ENCODE data around the gene TOP3A.

Gene TOP3A

DNA sequence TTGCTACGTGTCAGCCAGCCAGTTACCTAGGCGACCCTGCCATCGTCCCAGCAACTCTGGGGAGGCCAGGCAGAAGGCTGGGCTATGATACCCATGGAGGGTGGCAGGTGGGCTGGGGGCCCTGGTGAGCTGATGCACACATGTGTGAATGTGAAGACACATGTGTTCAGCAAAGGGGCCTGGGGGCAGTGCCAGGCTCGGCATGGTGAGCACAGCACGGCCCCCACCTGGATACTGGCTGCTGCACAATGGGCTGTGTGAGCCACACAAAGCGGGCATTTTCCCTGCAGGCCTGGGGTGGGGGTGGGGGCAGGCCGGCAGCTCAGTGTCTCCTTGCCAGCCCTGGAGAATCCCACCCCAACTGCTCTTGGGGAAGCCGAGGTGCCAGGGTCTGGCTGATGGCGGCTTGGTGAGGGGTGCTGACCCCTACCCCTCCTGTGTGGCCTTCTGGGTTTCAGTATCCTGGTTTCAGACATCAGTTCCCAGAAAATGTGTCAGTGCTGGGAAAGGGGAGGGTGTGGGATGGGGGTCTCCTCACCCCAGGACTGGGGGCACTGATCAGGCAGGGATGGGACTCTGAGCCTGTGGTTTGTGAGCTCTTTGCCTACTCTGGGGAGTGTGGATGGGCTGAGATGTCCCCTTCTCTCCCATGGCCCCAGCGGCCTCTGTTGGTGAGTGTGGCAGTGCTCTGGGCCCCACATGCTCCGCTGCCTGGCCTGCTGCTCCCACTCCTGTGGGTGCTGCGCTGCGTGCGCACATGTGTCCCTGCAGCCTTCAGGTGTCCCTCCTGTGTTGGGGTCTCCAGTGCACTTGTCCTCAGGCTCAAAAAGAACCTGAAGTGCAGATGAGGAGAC is 84.3 kb downstream of the TOP3A start:
- no peak for DNase-seq

DNA sequence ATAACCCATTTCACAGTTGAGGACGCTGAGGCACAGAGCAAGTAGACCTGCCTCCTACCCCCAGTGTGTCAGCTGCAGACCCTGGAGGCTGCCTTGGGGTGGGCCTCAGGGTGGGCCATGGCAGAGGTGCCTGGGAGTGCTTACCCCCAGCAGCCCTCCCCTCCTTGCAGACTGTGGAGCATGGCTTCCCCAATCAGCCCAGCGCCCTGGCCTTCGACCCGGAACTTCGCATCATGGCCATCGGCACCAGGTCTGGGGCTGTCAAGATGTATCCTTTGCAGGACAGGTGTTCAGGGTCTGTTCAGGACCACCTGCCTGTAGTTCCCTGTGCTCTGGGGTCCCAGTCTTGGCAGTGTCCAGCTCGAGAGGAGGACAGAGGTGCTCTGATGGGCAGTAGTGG is 85.0 kb downstream of the TOP3A start:
- DNase-seq = no peak

DNA sequence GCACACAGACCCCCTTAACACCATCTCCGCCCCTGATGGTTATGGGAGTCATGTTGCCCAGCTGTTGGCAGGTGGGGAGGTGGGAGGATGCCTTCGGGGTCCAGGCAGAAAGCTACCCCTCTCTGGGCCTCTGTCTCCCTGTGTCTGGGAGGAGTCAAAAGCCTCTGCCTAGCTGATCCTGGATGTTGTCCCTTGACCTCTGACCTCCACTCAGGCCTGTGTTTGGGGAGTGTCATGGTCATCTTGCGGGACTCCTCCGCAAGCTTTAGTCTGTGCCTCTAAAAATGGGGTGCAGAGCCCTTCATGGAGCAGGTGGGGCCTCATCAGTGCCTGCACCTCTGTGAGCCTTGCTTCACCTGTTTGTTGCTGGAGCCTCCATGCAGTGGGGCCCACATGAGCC is 85.5 kb downstream of the TOP3A start:
- DNase-seq = no peak

DNA sequence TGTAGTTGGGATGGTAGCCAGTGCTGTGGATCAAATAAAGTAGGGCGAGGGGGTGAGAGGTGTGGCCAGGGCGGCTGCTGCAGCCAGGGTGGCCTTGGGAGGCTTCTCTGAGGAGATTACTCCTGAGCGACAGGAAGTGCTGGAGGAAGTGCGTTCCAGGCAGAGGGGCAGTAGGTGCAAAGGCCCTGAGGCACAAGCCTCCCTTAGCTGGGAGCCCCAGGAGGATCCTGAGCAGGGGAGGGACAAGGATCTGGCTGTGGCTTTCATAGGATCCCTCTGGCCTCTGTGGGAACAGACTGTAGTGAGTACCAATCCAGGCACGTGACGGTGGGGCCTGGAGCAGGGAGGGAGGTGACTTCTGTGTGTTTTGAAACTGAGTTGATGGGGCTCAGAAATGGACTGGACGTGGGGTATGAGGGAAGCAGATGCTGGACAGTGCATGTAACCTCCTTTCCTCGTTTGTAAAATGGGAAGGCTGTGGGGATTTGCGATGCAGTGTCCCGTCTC is 86.6 kb downstream of the TOP3A start:
- DNase-seq = no peak

DNA sequence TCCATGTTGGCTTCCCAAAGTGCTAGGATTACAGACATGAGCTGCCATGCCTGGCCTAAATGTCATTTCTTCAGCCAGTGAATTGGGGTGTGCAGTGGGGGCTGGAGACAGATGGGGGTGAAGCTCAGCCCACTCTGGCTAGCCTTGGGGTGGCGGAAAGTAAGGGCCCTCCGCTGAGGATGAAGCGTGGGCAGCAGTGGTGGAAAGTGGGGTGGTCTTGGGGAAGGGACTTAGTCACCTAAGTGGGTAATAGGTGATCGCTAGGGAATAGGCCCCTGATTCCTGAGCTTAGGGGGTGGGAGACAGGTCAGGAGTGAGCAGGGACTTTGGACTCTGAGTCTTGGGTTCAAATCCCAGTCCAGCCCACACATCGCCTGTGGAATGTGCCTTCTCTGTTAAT is 87.2 kb downstream of the TOP3A start:
- no peak for DNase-seq

DNA sequence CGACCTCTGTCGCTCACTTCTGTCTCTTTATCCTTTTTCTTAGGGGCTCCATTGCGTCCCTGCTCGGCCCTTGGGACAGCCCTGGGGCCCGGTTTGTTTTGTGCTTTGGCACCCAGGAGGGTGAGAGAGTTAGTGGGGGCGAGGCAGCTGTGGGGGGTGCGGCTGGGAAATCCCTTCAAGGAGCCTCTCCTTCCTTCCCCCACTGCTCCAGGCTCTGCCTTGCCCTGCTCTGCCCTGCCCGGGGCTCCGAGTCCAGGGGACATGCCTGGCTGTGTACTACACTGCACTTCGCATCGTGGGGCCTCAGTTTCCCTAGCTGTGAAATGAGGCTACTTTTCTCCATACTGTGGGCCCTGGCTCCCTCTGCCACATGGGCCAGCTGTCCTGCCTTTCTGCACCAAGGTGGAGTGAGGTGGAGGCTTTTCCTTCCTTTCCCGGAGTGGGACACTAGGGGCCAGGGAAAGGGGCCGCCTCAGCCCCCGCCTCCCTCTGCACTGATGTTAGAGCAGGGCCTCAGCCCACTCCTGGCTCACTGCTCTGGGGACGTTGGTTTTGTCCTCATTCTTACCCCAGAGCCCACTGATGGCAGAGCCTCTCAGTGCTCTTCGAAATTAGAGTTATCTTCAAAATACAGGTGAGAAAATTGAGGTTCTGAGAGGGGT is 88.4 kb downstream of the TOP3A start:
- DNase-seq = no peak

DNA sequence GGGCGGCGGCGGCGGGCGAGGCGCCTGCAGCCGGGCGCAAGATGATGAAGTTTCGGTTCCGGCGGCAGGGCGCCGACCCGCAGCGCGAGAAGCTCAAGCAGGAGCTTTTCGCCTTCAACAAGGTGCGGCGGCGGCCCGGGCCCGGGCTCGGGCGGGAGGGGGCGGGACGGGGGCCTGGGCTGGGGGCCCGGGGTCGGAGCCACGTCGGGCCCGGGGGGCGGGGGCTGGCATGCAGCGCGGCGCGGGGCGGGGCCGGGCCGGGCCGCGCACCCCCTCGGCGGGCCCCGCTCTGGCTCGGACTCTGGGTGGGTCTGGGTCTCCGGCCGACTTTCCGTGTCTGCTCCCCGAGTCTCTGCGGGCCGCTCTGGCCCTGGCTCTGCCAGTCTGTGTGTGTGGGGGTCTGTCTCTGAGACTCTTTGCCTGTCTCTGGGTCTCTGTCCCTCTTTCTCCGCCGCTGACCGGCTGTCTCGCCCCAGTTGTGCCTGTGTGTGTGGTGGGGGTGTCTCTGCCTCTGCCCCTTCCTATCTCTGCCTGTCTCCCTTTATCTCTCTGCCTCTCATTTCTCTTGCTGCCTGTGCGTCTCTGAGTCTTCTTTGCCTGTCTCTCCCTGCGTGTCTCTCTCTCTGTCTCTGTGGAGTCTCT is 89.0 kb downstream of the TOP3A start:
- peak; percentile 83 for DNase-seq

DNA sequence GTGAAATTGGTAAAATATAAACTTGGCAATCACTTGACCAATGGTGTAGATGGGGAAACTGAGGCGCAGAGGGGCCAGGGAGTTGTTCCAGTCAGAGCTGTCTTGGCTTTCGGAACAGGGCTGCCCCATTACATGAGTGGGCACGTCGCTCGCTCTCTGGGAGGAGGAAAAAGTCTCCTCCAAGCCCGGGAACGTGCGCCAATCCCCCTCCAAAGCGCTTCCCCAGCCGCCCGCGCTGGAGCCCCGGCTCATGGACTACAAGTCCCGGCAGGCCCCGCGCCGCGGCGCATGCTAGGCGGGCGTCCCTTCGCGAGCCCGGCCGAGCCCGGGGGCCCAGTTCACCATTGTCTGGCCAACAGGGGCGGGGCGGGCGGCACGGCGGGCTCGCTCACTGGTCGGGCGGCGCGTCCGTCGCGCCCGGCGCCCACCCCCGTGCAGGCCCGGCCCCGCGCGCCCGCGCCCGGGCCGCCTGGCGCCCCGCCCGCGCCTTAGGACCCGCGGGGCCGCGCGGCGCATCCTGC is 89.6 kb downstream of the TOP3A start, which contains the start of gene LLGL1:
LLGL1 (plus strand) TSS at position 515 of the 521 bp plus-strand sequence. CDS start 48 bp downstream, outside the sequence.
- peak; percentile 97 for DNase-seq

DNA sequence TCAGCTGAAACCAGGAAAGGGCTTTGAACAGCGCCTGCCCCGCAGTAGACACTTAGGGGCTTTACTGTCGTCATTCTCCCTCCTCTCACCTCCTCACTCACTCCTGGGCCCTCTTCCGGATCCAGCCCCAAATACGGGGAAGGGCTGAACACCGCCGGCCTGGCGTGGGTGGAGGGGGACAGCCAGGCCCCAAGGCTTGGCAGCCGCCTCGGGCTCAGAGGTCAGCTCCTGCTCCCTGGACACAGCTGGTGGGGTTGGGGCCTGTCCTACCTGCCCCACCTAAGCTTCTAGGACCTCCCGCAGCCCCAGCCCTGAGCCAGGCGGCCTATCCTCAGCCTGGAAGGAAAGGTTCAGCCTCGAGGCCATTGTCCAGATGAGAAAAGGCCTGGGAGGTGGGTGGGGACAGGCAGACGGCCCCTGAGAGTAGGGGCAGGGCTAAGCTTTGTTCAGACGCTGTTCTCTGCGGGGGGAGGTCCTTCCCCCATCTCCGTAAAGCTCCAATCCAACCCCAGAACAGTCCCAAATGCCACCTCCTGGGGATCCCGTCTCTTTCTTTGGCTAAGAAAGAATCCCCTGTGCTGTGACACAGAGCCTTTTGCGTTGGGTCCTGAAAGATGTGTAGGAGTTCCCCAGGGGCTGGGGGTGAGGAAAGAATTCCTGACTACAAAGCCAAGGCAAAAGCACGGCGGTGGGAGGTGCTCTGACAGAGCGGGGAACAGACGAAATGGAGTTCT is 90.2 kb downstream of the TOP3A start:
- peak; percentile 76 for DNase-seq

DNA sequence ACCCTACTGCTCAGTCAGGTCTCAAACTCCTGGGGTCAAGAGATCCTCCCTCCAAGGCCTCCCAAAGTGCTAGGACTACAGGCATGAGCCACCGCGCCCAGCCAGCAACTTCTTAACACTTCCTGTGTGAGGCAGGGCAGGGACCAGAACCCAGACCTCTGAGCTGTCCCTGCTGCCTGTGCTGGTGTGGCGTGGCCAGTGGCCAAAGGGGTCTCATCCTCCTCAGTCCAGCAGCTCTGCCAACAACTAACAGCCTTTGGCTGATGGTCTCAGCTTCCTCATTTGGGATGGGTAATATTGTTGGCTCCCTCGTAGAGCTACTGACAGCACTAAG is 90.8 kb downstream of the TOP3A start:
- no peak for DNase-seq

Data from left hindlimb (tissue), 1 donor.